GM10248 (cell line): ENCODE results near the gene ABHD16A.

ENCODE experiments used
- CTCF ChIA-PET: fragments of 300-600 bp; sonication (Branson Sonifier 250); formaldehyde crosslinking; extraction: SDS; loops from one replicate; lab custom pipeline; 2021; ENCODE audit warnings: antibody characterized with exemption; lab: Yijun Ruan, JAX
- POLR2A ChIA-PET: fragments of 350-650 bp; sonication (Branson Sonifier 250); formaldehyde crosslinking; extraction: SDS; loops from one replicate; lab custom pipeline; 2020; ENCODE audit warnings: antibody characterized with exemption; lab: Yijun Ruan, JAX
- DNase-seq: peaks from one replicate; pipeline ENCODE4 v3.0.0; 2012; ENCODE audit errors: extremely low spot score
- CTCF ChIP-seq: IDR thresholded peaks from 2 replicates; pipeline ENCODE4 v1.5.1; 2012; ENCODE audit warnings: mild to moderate bottlenecking, low read depth; ENCODE audit errors: extremely low read depth, missing control alignments, control extremely low read depth

The ABHD16A gene

DNA sequence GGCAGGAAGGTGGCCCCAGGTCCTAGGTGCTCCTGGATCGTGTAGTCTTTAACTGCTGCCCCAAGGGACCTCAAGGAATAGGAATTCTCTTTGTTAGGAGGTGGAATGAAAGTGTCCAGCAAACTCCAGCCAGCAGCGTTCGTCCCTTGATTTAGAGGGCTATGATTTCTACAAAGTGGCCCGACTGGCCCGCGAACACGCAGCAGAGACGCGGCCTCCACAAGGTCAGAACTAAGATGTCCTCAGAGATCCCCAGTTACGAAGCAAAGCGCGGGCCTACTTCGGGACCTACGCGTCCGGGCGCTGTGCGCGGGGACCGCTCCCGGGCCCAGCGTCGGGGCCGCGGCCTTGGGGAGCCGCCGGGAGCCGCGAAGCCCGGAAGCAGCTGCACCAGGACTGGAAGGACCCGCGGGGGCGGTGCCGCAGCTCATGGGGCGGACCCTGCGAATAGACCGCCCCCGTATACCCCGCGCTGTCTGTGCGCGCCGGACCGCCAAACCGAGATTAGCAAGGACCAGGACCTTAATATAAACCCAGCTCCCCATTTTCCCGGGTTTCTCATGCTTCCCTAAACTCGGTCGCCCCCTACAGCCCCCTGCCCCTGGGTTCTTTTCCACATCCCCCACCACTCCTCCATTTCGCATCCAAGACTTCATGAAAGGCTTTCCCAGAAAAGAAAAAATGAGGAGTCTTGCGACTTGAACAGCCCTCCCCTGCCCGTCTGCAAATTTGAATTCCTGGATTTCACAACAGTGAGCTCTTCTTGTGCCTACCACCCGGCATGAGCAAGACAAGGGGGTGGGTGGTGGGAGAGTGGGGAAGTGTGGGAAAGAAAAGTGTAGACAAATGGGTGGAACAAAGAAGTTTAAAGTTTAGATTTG lies 42.5 kb downstream of the ABHD16A start, which contains the start of gene C6orf47:
C6orf47 (minus strand) TSS at position 398 of the 881 bp plus-strand sequence. CDS start 831 bp downstream, outside the sequence.
- peak; percentile 86 for DNase-seq
- CTCF ChIA-PET = interaction anchor here (0.8 to 4.2 kb wide), 6 partner anchors 8 to 228 kb away, joined by 3 to 27 read pairs (median 4); partner anchors contain the start of genes BAG6 and MSH5
- TF ChIP-seq CTCF = no peak
- POLR2A ChIA-PET = interaction anchor here (0.6 to 1.0 kb wide), 5 partner anchors 8 to 755 kb away, joined by 3 to 6 read pairs (median 3); partner anchors contain the start of genes BAG6, HSPA1A, HSPA1B and HSPA1L

DNA sequence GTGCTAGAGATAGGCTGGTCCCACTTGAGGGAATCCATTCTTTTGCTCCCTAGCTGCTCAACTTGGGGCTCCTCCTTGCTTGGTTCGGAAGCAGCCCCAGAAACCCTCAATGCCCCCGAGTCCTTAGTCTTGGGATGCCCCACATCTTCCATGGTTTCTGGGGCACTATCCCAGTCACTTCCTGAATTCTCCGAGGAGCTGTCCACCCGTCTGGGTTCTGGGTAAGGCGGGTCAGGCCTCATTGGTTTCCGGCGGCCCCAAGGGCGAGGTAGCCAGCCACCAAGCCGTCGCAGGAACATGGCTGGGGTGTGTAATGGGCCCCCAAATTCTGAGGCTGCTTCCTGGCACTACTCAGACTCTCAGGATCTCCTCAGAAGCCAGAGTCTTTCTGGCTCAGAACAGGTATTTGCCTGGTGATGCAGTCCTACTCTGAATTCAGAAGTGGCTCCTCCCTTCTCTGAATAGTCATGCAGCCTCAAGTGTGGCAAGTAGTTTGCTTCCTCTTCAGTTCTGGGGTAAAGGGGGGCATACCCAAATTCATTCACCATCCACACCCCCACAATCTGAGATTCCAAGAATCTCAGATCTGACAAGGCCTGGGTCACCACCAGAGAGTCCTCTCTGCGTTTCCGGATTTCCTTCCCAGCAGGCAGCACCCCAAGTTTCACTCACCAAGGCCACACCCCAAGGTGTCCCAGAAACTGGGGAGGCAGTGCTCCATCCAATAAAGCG lies 43.3 kb downstream of the ABHD16A start:
- CTCF ChIA-PET = interaction anchor here (0.8 to 1.7 kb wide), 2 partner anchors 63 to 71 kb away, joined by 3 read pairs; no protein-coding TSS in a partner anchor
- POLR2A ChIA-PET = interaction anchor here (0.7 to 1.0 kb wide), 3 partner anchors 7 to 168 kb away, joined by 3 to 6 read pairs (median 3); partner anchors contain the start of genes BAG6 and HSPA1B
- no peak for TF ChIP-seq CTCF
- no peak for DNase-seq

GRCh38 chr6:31658983-31659648 lies 44.0 kb downstream of the ABHD16A start:
- DNase-seq = no peak
- ChIA-PET CTCF (no interaction called here), POLR2A (no interaction called here)
- TF ChIP-seq CTCF = no peak

- ChIA-PET POLR2A (no interaction called here), CTCF (interaction anchor here (0.9 to 1.6 kb wide), 2 partner anchors 60 to 65 kb away, joined by 3 to 5 read pairs; partner anchors contain the start of gene NCR3)
- DNase-seq = no peak
- no peak for TF ChIP-seq CTCF
Observed at GRCh38 chr6:31658158-31658688, 44.9 kb downstream of the ABHD16A start.

- ChIA-PET CTCF (interaction anchor here (0.9 to 1.6 kb wide), 2 partner anchors 60 to 64 kb away, joined by 3 to 5 read pairs; partner anchors contain the start of gene NCR3), POLR2A (no interaction called here)
- no peak for TF ChIP-seq CTCF
- no peak for DNase-seq
Observed at GRCh38 chr6:31657406-31658157, 45.5 kb downstream of the ABHD16A start.
